ENCODE measurements around the gene SLC25A15.
A peak's percentile ranks its signal among the peaks of the same experiment; 100 is the strongest.

Gene SLC25A15

GRCh38 chr13:40809471-40809870 lies 20.1 kb downstream of the SLC25A15 start:
- no peak for TF ChIP-seq CTCF (IDR thresholded peaks at IDR 0.05)

- no peak for TF ChIP-seq CTCF (IDR thresholded peaks at IDR 0.05)
Measured at GRCh38 chr13:40812102-40812501, 22.7 kb downstream of the SLC25A15 start.

- no peak for TF ChIP-seq CTCF (IDR thresholded peaks at IDR 0.05)
Measured at GRCh38 chr13:40812724-40813445, 23.5 kb downstream of the SLC25A15 start.

GRCh38 chr13:40813667-40814454 lies 24.4 kb downstream of the SLC25A15 start:
- TF ChIP-seq CTCF (IDR thresholded peaks at IDR 0.05) = peak; percentile 58

- TF ChIP-seq CTCF (IDR thresholded peaks at IDR 0.05) = no peak
Measured at GRCh38 chr13:40814803-40815202, 25.4 kb downstream of the SLC25A15 start.

- no peak for TF ChIP-seq CTCF (IDR thresholded peaks at IDR 0.05)
Measured at GRCh38 chr13:40818926-40819325, 29.5 kb downstream of the SLC25A15 start.

- TF ChIP-seq CTCF (IDR thresholded peaks at IDR 0.05) = no peak
Measured at GRCh38 chr13:40819797-40820315, 30.4 kb downstream of the SLC25A15 start.

Measured in LNCAP (cell line).